ENCODE data around the gene CLSTN1. TPM values are rescaled to one million over a fixed set of nuclear protein-coding genes. Genes with fewer than 3 reads are reported as not detected.

CLSTN1 gene
- 83.4 and 92.7 TPM in 2 replicates for total RNA-seq

GRCh38 chr1:9823943-9824701 lies at the start of gene CLSTN1:
Gene CLSTN1, minus strand, starts transcription at chr1:9823965. Its CDS starts 232 bp downstream, at chr1:9823733.

Other genes with a start within 250 kb of the CLSTN1 start
- gene TMEM201, start 235.1 kb downstream of the CLSTN1 start, total RNA-seq = 3.4 and 8.1 TPM in 2 replicates
- 3.1 and 7.6 TPM in 2 replicates for gene PIK3CD, start 172.2 kb downstream of the CLSTN1 start, total RNA-seq
- 20.5 and 20.9 TPM in 2 replicates for gene CTNNBIP1, start 86.3 kb upstream of the CLSTN1 start, total RNA-seq
- 28.8 and 41.8 TPM in 2 replicates for gene LZIC, start 119.4 kb upstream of the CLSTN1 start, total RNA-seq
- gene NMNAT1, start 119.5 kb upstream of the CLSTN1 start, total RNA-seq = 19.9 and 20.6 TPM in 2 replicates
- gene RBP7, start 173.3 kb upstream of the CLSTN1 start, total RNA-seq = not detected in 2 replicates
- gene UBE4B, start 209.0 kb upstream of the CLSTN1 start, total RNA-seq = 19.4 and 21.5 TPM in 2 replicates